H1 (cell line): ENCODE results near the gene MUC2. TPM values are rescaled to one million over a fixed set of nuclear protein-coding genes. Genes with fewer than 3 reads are reported as not detected.

Experiments used
- E2F6 ChIP-seq: IDR thresholded peaks from 2 replicates; pipeline ENCODE4 v1.6.1; 2012; ENCODE audit warnings: inconsistent platforms
- FOSL1 ChIP-seq: IDR thresholded peaks from 2 replicates; pipeline ENCODE4 v1.6.1; 2011; ENCODE audit warnings: mild to moderate bottlenecking, low read depth, low read length, moderate library complexity; ENCODE audit not compliant: insufficient read depth
- HDAC2 ChIP-seq, 2 experiments: fragments of 300-600 bp in 1 of 2; sonication (generic) in 1 of 2; IDR thresholded peaks; 2 replicates each; pipeline ENCODE4 v1.6.1; 2011 to 2012; ENCODE audit warnings: low read depth in 2 of 2, low read length in 2 of 2, mild to moderate bottlenecking in 2 of 2, moderate library complexity in 2 of 2, borderline replicate concordance in 1 of 2, inconsistent platforms in 1 of 2
- POLR2A ChIP-seq, 2 experiments: IDR thresholded peaks; 1 replicate in 1 of 2; 2 replicates in 1 of 2; pipeline ENCODE4 v1.6.1; 2011; ENCODE audit warnings: low read depth in 2 of 2, low read length in 2 of 2, mild to moderate bottlenecking in 2 of 2; ENCODE audit errors: control extremely low read depth in 1 of 2
- RFX5 ChIP-seq: IDR thresholded peaks from 2 replicates; pipeline ENCODE4 v1.6.1; 2011; ENCODE audit warnings: low read depth, low read length, improper control_type of control experiment, borderline replicate concordance
- USF2 ChIP-seq: IDR thresholded peaks from 2 replicates; pipeline ENCODE4 v1.6.1; 2011; ENCODE audit warnings: low read length, improper control_type of control experiment
- YY1 ChIP-seq: IDR thresholded peaks from 2 replicates; pipeline ENCODE4 v1.6.1; 2011; ENCODE audit warnings: low read depth, mild to moderate bottlenecking, low read length
- polyA plus RNA-seq, 7 experiments: library from polyadenylated mRNA; depleted of rRNA in 3 of 7; stranded (reverse) in 5 of 7; unstranded in 2 of 7; fragments of >200 nt in 5 of 7; fragments of 200-250 nt in 2 of 7; gene quantifications; 1 replicate in 5 of 7; 2 replicates in 1 of 7; 4 replicates in 1 of 7; pipeline versions ENCODE4 v1.2.1 to v1.2.3, GENCODE V29; 2011 to 2013; ENCODE audit warnings: missing spikeins in 2 of 7, mixed read lengths in 2 of 7
- total RNA-seq: library from RNA; stranded (reverse); fragmentation: NEBNext Ultra II Directional; extraction: Animal tissue kit (Norgen Biotek cat#: 25700); gene quantifications from 2 replicates; pipeline ENCODE4 v1.2.1, GENCODE V29; 2021

MUC2 gene
- total and polyA plus RNA-seq, 2 of the 8 experiments (the other 6 are each of a cell fraction or from before 2014, with no cell fraction given), result not detected

GRCh38 chr11:1111545-1112212 is 37.0 kb downstream of the MUC2 start (continued):
- TF ChIP-seq POLR2A (IDR thresholded peaks at IDR 0.05; ENCODE audit: control extremely low read depth in 1 of 2, low read depth in 2 of 2, low read length in 2 of 2) (no peak), E2F6 (no peak), USF2 (no peak), RFX5 (no peak), FOSL1 (no peak), HDAC2 (IDR thresholded peaks at IDR 0.05; ENCODE audit: borderline replicate concordance in 1 of 2, low read depth in 2 of 2, low read length in 2 of 2) (no peak), YY1 (no peak)
